K562 (cell line): ENCODE measurements around the gene RFC5. TPM values are rescaled to one million over a fixed set of nuclear protein-coding genes. Genes with fewer than 3 reads are reported as not detected.

Experiments
- ATAC-seq: fragments of 200-7000 bp; cut with Tn5 transposase; 3 replicates; pipeline ENCODE4 v1.9.1; 2020; ENCODE audit warnings: moderate library complexity
- BruUV-seq: library from RNA; stranded (reverse); fragments of 400-500 nt; replicated peaks from 2 replicates; lab custom pipeline; 2021; lab: Mats Ljungman, UMichigan
- CTCF ChIA-PET: fragments of 300-600 bp; formaldehyde crosslinking; extraction: SDS; loops from one replicate; lab custom pipeline; 2021; ENCODE audit warnings: low intra/inter-chr PET ratio; lab: Yijun Ruan, JAX
- POLR2A ChIA-PET: fragments of 300-600, 350-650 bp; sonication (Branson Sonifier 250); formaldehyde crosslinking; extraction: SDS; loops from one replicate; lab custom pipeline; 2021; ENCODE audit warnings: antibody characterized with exemption, inconsistent platforms; lab: Yijun Ruan, JAX
- DNase-seq, 4 experiments: peaks; one replicate each; pipeline versions ENCODE4 v3.0.0 to v3.0.0-alpha.2; 2011 to 2018; ENCODE audit warnings: low spot score in 3 of 4, mixed read lengths in 3 of 4; ENCODE audit errors: extremely low read depth in 1 of 4
- FAIRE-seq: peaks from 2 replicates; lab custom pipeline; 2011; peaks lifted over from hg19 to GRCh38; lab: Jason Lieb, UNC
- H2AFZ ChIP-seq: 2 replicates; pipeline ENCODE4 v1.6.0; 2011; ENCODE audit warnings: low read depth, low read length, control low read depth, inconsistent platforms
- H3K27ac ChIP-seq: fragments of 200-600 bp; 3 replicates; pipeline ENCODE4 v1.8.0; 2011; ENCODE audit warnings: low read depth, mild to moderate bottlenecking, control low read depth, inconsistent platforms, low read length, moderate library complexity, mixed read lengths; ENCODE audit errors: extremely low read depth
- H3K27me3 ChIP-seq, 2 experiments: fragments of 300-600 bp in 1 of 2; 2 replicates in 1 of 2; 3 replicates in 1 of 2; pipeline versions ENCODE4 v1.6.0 to v1.8.0; 2011; ENCODE audit warnings: inconsistent platforms in 2 of 2, low read length in 2 of 2, mild to moderate bottlenecking in 1 of 2, mixed read lengths in 1 of 2, moderate library complexity in 1 of 2; ENCODE audit not compliant: control insufficient read depth in 2 of 2, insufficient read depth in 2 of 2
- H3K36me3 ChIP-seq: fragments of 300-600 bp; 3 replicates; pipeline ENCODE4 v1.8.0; 2011; ENCODE audit warnings: mild to moderate bottlenecking, low read length, inconsistent platforms; ENCODE audit not compliant: control insufficient read depth, insufficient read depth
- H3K4me1 ChIP-seq, 2 experiments: fragments of 200-600 bp in 1 of 2; replicated peaks in 1 of 2; 2 replicates in 1 of 2; 3 replicates in 1 of 2; pipeline versions ENCODE4 v1.5.1 to v1.8.0; 2011; ENCODE audit warnings: inconsistent platforms in 2 of 2, low read length in 2 of 2, mild to moderate bottlenecking in 1 of 2, mixed read lengths in 1 of 2, moderate library complexity in 1 of 2; ENCODE audit not compliant: control insufficient read depth in 2 of 2, insufficient read depth in 2 of 2
- H3K4me2 ChIP-seq: 2 replicates; pipeline ENCODE4 v1.6.1; 2011; ENCODE audit warnings: low read length, control low read depth, inconsistent platforms, mixed read lengths; ENCODE audit not compliant: insufficient read depth
- H3K4me3 ChIP-seq: fragments of 200-600 bp; sonication (generic), shearing (Covaris generic); 2 replicates; pipeline ENCODE4 v1.5.1; 2016; ENCODE audit warnings: control low read depth, inconsistent platforms
- H3K79me2 ChIP-seq: fragments of 200-600 bp; 3 replicates; pipeline ENCODE4 v1.8.0; 2011; ENCODE audit warnings: low read length, inconsistent platforms; ENCODE audit not compliant: control insufficient read depth, insufficient read depth
- H3K9ac ChIP-seq, 2 experiments: 2 replicates each; pipeline versions ENCODE4 v1.6.0 to v1.6.1; 2011; ENCODE audit warnings: low read depth in 2 of 2, low read length in 2 of 2, control low read depth in 1 of 2, inconsistent platforms in 1 of 2, mild to moderate bottlenecking in 1 of 2, mixed read lengths in 1 of 2; ENCODE audit not compliant: insufficient read depth in 1 of 2
- H3K9me1 ChIP-seq: one replicate; pipeline ENCODE4 v1.6.0; 2011; ENCODE audit warnings: inconsistent platforms, mild to moderate bottlenecking, low read length, moderate library complexity; ENCODE audit not compliant: control insufficient read depth, insufficient read depth
- H3K9me3 ChIP-seq: replicated peaks from 2 replicates; pipeline ENCODE4 v1.5.1; 2011; ENCODE audit warnings: low read depth, low read length, inconsistent platforms; ENCODE audit not compliant: control insufficient read depth, insufficient read depth
- H4K20me1 ChIP-seq: replicated peaks from 2 replicates; pipeline ENCODE4 v1.6.1; 2011; ENCODE audit warnings: low read length, inconsistent platforms, mixed read lengths; ENCODE audit not compliant: control insufficient read depth, insufficient read depth
- ERF ChIP-seq: fragments of 450-650 bp; formaldehyde crosslinking; IDR thresholded peaks from 2 replicates; pipeline ENCODE4 v1.4.0; 2020; ENCODE audit warnings: mild to moderate bottlenecking, mixed read lengths
- POLR3G ChIP-seq: IDR thresholded peaks from 2 replicates; pipeline ENCODE4 v1.6.1; 2011; ENCODE audit not compliant: insufficient read length, insufficient replicate concordance; ENCODE audit errors: extremely low read depth
- TFAM ChIP-seq: fragments of 250-450 bp; sonication (Bioruptor Pico); conservative IDR thresholded peaks from 2 replicates; pipeline ENCODE4 v1.5.0; 2021; ENCODE audit warnings: mild to moderate bottlenecking, moderate library complexity
- ZNF263 ChIP-seq: sonication (generic); formaldehyde crosslinking; IDR thresholded peaks from 2 replicates; pipeline ENCODE4 v1.8.0; 2022; ENCODE audit warnings: mild to moderate bottlenecking, missing genetic modification reagents, borderline replicate concordance
- ZNF354B ChIP-seq: fragments of 250-450 bp; sonication (Bioruptor Pico); IDR thresholded peaks from 2 replicates; pipeline ENCODE4 v1.4.0; 2020
- WGBS: fragments of 100-300 bp; shearing (Covaris generic); methylation state at CpG from one replicate; pipeline ENCODE4 v1.1.6; 2016; ENCODE audit warnings: low coverage, mixed read lengths; ENCODE audit not compliant: insufficient coverage; ENCODE audit errors: missing lambda C conversion rate; 5-methylcytosine and 5-hydroxymethylcytosine counted together
- in situ Hi-C: fragments of 300-500 bp; cut with MboI; formaldehyde crosslinking; loops from 4 replicates; pipeline ENCODE4 v1.15.0; 2018; ENCODE audit warnings: inconsistent platforms, mixed read lengths
- intact Hi-C: fragments of 100-400 bp; cut with micrococcal nuclease; formaldehyde crosslinking; loops from 2 replicates; pipeline ENCODE4 v1.14.2; 2022
- polyA plus RNA-seq, 8 experiments: library from polyadenylated mRNA; depleted of rRNA in 4 of 8; stranded (reverse) in 5 of 8; unstranded in 3 of 8; fragments of >200 nt; fragmentation: Nextera tagmentation in 2 of 8; fragmentation: Illumina TruSeq in 1 of 8; extraction: Ambion mirVana in 2 of 8; extraction: Trizol in 1 of 8; gene quantifications; 2 replicates each; pipeline versions ENCODE4 v1.2.1 to v1.2.3, GENCODE V29; 2011 to 2014; ENCODE audit warnings: inconsistent platforms in 1 of 8, missing spikeins in 1 of 8
- total RNA-seq, 7 experiments: library from RNA; depleted of rRNA in 6 of 7; stranded (reverse); fragments of >200 nt in 6 of 7; fragmentation: Illumina TruSeq in 2 of 7; extraction: Trizol in 2 of 7; gene quantifications; 2 replicates each; pipeline versions ENCODE4 v1.2.1 to v1.2.3, GENCODE V29; 2011 to 2021; ENCODE audit warnings: low replicate concordance in 1 of 7
- TF ChIP-seq, protein P1 (sequence below): fragments of 450-650 bp; IDR thresholded peaks from 2 replicates; pipeline ENCODE4 v1.7.0; 2016; ENCODE audit warnings: borderline replicate concordance
- TF ChIP-seq, protein P2 (sequence below), 3 experiments: fragments of 200-800 bp in 1 of 3; fragments of 250-450 bp in 1 of 3; fragments of 450-650 bp in 1 of 3; sonication (Bioruptor Pico) in 1 of 3; sonication (Bioruptor generic) in 1 of 3; formaldehyde crosslinking in 1 of 3; IDR thresholded peaks; 2 replicates each; pipeline versions ENCODE4 v1.6.1 to v1.8.0; 2016 to 2022; ENCODE audit warnings: mild to moderate bottlenecking in 2 of 3, missing genetic modification characterization in 2 of 3, missing compliant biosample characterization in 1 of 3, moderate library complexity in 1 of 3

Gene RFC5
- total and polyA plus RNA-seq, 9 of the 15 experiments (the other 6 are each of a cell fraction or from before 2014, with no cell fraction given), result 61.8 to 189 (median 92.9) TPM

DNA sequence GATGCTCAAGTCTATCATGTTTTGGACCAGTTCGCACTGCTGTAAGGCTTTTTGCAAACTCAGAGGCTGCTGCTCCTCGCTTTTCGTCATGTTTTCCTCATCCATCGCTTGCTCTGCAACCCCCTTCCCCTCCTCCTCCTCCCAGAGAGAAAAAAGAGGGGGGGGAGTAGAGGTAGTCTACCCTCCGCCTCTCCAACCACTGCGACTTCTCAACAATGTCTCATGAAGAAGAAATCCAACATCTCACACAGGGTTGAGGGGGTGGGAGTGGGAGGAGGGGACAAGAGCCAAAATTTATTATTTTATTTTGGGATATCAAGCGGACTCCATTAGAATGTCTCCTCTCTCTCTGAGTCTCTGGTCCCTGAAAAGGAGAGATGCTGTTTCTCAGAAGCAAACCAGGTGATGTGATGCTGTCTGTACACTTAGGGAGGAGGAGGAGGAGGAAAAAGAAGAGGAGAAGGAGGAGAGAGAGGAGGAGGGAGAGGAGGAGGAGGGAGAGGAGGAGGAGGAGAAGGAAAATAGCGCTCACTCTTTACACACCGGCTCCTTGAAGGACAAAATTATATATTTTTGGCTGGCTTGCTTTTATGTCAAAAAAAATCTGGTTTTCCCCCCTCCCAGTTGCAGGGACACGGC lies 48.2 kb upstream of the RFC5 start:
- ChIA-PET POLR2A (no interaction called here), CTCF (no interaction called here)
- in situ Hi-C loops, result no loop called here
- Histone ChIP-seq H3K4me2 (no peak overlapping the region), H2AFZ (no peak overlapping the region), H3K79me2 (no peaks in the 10 kb centered on the region), H3K9me3 (no peaks in the 10 kb centered on the region), H3K4me1 (peaks cover 0 to 7% of the 10 kb centered on the region in 2 experiments; a peak in 2 of 5 replicates), H3K27me3 (peaks cover 4 to 53% of the 10 kb centered on the region in 2 experiments; a peak in 4 of 5 replicates), H3K9me1 (no peaks in the 10 kb centered on the region), H3K4me3 (no peak overlapping the region), H4K20me1 (no peaks in the 10 kb centered on the region; the same call in 1 of the 2 replicates), H3K9ac (no peak overlapping the region), H3K27ac (no peak overlapping the region), H3K36me3 (no peaks in the 10 kb centered on the region)
- no TSS peak for BruUV-seq
- DNase-seq (no peak), FAIRE-seq (no peak), ATAC-seq (no peak)
- peak; percentile 61; the same call in 1 of the 2 replicates for TF ChIP-seq ZNF263 (CRISPR knock-in tag)
- TF ChIP-seq POLR3G, result no peak
- intact Hi-C loops, result no loop called here
- 5% methylated on average over 8 of the region's 10 CpGs for WGBS

DNA sequence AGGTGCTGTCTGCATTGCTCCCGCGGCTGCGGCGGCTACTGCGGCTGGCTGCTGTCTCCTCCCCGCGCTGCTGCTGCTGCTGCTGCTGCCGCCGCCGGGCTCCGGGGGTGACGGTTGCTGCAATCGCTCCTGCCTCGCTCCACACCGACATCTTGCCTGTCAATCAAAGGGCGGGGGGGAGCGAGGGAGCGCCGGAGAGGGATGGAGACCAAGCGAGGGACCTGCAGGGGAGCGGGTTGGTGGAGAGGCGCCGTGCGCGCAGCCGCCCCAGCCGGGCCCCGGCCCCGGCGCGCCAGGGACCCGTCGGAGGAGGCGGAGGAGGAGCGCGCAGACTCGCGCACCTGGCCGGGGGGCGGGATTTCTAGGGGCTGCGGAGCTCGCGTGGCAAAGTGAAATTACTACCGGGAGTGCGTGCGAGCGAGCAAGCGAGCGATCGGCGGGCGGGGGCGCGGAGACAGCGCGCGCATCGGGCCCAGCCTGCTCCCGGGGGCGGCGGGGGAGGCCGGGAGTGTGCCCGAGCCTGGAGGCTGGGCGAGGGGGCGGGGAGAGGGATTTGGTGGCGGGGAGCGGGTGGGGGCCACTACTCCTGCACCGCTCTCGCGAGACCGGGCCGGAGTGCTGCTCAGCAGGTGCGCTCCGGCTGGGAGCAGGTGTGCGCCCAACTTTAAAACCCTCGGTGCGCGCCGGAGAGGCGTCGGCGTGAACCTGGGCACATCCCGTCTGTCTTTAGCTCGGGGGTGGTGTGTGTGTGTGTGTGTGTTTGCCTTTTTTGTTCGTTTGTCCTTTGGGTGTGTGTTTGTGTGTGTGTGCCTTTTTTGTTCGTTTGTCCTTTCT lies 47.5 kb upstream of the RFC5 start, which contains the start of gene KSR2:
TSS of gene KSR2 (minus strand) at position 165 of the 834 bp plus-strand sequence. CDS start 735 bp downstream, outside the sequence.
- POLR2A ChIA-PET, result no interaction called here
- TF ChIP-seq, protein P1, sequence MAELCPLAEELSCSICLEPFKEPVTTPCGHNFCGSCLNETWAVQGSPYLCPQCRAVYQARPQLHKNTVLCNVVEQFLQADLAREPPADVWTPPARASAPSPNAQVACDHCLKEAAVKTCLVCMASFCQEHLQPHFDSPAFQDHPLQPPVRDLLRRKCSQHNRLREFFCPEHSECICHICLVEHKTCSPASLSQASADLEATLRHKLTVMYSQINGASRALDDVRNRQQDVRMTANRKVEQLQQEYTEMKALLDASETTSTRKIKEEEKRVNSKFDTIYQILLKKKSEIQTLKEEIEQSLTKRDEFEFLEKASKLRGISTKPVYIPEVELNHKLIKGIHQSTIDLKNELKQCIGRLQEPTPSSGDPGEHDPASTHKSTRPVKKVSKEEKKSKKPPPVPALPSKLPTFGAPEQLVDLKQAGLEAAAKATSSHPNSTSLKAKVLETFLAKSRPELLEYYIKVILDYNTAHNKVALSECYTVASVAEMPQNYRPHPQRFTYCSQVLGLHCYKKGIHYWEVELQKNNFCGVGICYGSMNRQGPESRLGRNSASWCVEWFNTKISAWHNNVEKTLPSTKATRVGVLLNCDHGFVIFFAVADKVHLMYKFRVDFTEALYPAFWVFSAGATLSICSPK, result no peak
- TF ChIP-seq, protein P2, sequence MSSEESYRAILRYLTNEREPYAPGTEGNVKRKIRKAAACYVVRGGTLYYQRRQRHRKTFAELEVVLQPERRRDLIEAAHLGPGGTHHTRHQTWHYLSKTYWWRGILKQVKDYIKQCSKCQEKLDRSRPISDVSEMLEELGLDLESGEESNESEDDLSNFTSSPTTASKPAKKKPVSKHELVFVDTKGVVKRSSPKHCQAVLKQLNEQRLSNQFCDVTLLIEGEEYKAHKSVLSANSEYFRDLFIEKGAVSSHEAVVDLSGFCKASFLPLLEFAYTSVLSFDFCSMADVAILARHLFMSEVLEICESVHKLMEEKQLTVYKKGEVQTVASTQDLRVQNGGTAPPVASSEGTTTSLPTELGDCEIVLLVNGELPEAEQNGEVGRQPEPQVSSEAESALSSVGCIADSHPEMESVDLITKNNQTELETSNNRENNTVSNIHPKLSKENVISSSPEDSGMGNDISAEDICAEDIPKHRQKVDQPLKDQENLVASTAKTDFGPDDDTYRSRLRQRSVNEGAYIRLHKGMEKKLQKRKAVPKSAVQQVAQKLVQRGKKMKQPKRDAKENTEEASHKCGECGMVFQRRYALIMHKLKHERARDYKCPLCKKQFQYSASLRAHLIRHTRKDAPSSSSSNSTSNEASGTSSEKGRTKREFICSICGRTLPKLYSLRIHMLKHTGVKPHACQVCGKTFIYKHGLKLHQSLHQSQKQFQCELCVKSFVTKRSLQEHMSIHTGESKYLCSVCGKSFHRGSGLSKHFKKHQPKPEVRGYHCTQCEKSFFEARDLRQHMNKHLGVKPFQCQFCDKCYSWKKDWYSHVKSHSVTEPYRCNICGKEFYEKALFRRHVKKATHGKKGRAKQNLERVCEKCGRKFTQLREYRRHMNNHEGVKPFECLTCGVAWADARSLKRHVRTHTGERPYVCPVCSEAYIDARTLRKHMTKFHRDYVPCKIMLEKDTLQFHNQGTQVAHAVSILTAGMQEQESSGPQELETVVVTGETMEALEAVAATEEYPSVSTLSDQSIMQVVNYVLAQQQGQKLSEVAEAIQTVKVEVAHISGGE (CRISPR knock-in tag; IDR thresholded peaks at IDR 0.05), result peak in 1 of 3 experiments; percentile 50; a peak in 1 of 6 replicates
- TF ChIP-seq TFAM (CRISPR knock-in tag), result no peak
- no peak for TF ChIP-seq ERF (CRISPR knock-in tag)
- no peak for TF ChIP-seq ZNF354B (CRISPR knock-in tag)

More for the DNA sequence above, 47.5 kb upstream of the RFC5 start, which contains the start of gene KSR2:
- no peaks in the 10 kb centered on the region for H3K9me3 ChIP-seq
- H3K9me1 ChIP-seq, result no peaks in the 10 kb centered on the region
- no peaks in the 10 kb centered on the region; the same call in 1 of the 2 replicates for H4K20me1 ChIP-seq
- BruUV-seq, result no TSS peak
- peaks cover 4 to 48% of the 10 kb centered on the region in 2 experiments; a peak in 4 of 5 replicates for H3K27me3 ChIP-seq
- intact Hi-C loops, result no loop called here
- 12% methylated on average over 45 of the region's 86 CpGs for WGBS
- no peaks in the 10 kb centered on the region for H3K79me2 ChIP-seq
- no peak within 1 kb of the TSS for H2AFZ ChIP-seq
- CTCF ChIA-PET, result no interaction called here
- in situ Hi-C loops, result no loop called here
- ATAC-seq (peak; percentile 29; the same call in 2 of the 3 replicates), FAIRE-seq (no peak), DNase-seq (peak; percentile 6 to 26 (median 20))
- no peak within 1 kb of the TSS for H3K4me2 ChIP-seq
- H3K4me3 ChIP-seq, result no peak within 1 kb of the TSS
- H3K27ac ChIP-seq, result no peak within 1 kb of the TSS
- H3K9ac ChIP-seq, result no peak within 1 kb of the TSS
- no peaks in the 10 kb centered on the region for H3K36me3 ChIP-seq
- peaks cover 0 to 7% of the 10 kb centered on the region in 2 experiments; a peak in 2 of 5 replicates for H3K4me1 ChIP-seq
